HG03064 (cell line): ENCODE measurements around the gene DYSF.
"Not testable (repeated sequence)": the region's sequence is repeated elsewhere in the genome, so short reads cannot be mapped to it uniquely, and the experiment has no call there.

ENCODE experiments used
- ATAC-seq: cut with Tn5 transposase; IDR thresholded peaks from one replicate; pipeline ENCODE4 v1.9.1; 2021; ENCODE audit warnings: low read depth; ENCODE audit not compliant: unreplicated experiment

DYSF gene

GRCh38 chr2:71630454-71631328 is 177.3 kb downstream of the DYSF start:
- no peak for ATAC-seq

GRCh38 chr2:71631411-71631931 is 178.1 kb downstream of the DYSF start:
- no peak for ATAC-seq

- ATAC-seq, result no peak
Observed at GRCh38 chr2:71633086-71633485, 179.7 kb downstream of the DYSF start.

GRCh38 chr2:71634567-71634966 is 181.2 kb downstream of the DYSF start:
- no peak for ATAC-seq

GRCh38 chr2:71635798-71636197 is 182.4 kb downstream of the DYSF start:
- no peak for ATAC-seq

- ATAC-seq, result no peak
Observed at GRCh38 chr2:71637168-71637567, 183.8 kb downstream of the DYSF start.

GRCh38 chr2:71637736-71638135 is 184.4 kb downstream of the DYSF start:
- ATAC-seq, result no peak

GRCh38 chr2:71639735-71640134 is 186.4 kb downstream of the DYSF start:
- ATAC-seq, result no peak

GRCh38 chr2:71640489-71640888 is 187.1 kb downstream of the DYSF start:
- ATAC-seq, result no peak

GRCh38 chr2:71643674-71644357 is 190.5 kb downstream of the DYSF start:
- ATAC-seq, result no peak

GRCh38 chr2:71646028-71646427 is 192.7 kb downstream of the DYSF start:
- ATAC-seq, result no peak

- ATAC-seq, result no peak
Observed at GRCh38 chr2:71647356-71647755, 194.0 kb downstream of the DYSF start.

- ATAC-seq, result no peak
Observed at GRCh38 chr2:71655498-71655897, 202.1 kb downstream of the DYSF start.

GRCh38 chr2:71658256-71658655 is 204.9 kb downstream of the DYSF start:
- ATAC-seq, result not testable (repeated sequence)

GRCh38 chr2:71658771-71659170 is 205.4 kb downstream of the DYSF start:
- no peak for ATAC-seq

- no peak for ATAC-seq
Observed at GRCh38 chr2:71659868-71660518, 206.6 kb downstream of the DYSF start.

GRCh38 chr2:71661782-71662181 is 208.4 kb downstream of the DYSF start:
- ATAC-seq, result no peak

- no peak for ATAC-seq
Observed at GRCh38 chr2:71662665-71663394, 209.5 kb downstream of the DYSF start.

- no peak for ATAC-seq
Observed at GRCh38 chr2:71664161-71664560, 210.8 kb downstream of the DYSF start.
